Kidney epithelial cell (primary cell): ENCODE data around the gene DUS1L. TPM values are rescaled to one million over a fixed set of nuclear protein-coding genes. Genes with fewer than 3 reads are reported as not detected.
A peak's percentile ranks its signal among the peaks of the same experiment; 100 is the strongest.

Experiments
- DNase-seq: peaks from one replicate; pipeline ENCODE4 v3.0.0-alpha.2; 2010; ENCODE audit warnings: low read depth
- H3K27me3 ChIP-seq: 2 replicates; pipeline ENCODE4 v1.6.0; 2011; ENCODE audit warnings: low read length; ENCODE audit not compliant: control insufficient read depth, insufficient read depth
- H3K36me3 ChIP-seq: 2 replicates; pipeline ENCODE4 v1.5.1; 2011; ENCODE audit warnings: low read length; ENCODE audit not compliant: control insufficient read depth, insufficient read depth
- H3K4me3 ChIP-seq: 2 replicates; pipeline ENCODE4 v1.5.1; 2011; ENCODE audit warnings: low read depth, mild to moderate bottlenecking, control low read depth, low read length
- CTCF ChIP-seq: IDR thresholded peaks from 2 replicates; pipeline ENCODE4 v1.5.1; 2011; ENCODE audit warnings: mild to moderate bottlenecking, moderate library complexity, low read length, control low read depth, inconsistent platforms; ENCODE audit not compliant: insufficient read depth, poor library complexity, severe bottlenecking
- total RNA-seq: library from RNA; depleted of rRNA; stranded (reverse); fragments of >200 nt; gene quantifications from 2 replicates; pipeline ENCODE4 v1.2.3, GENCODE V29; 2015

The DUS1L gene
- total RNA-seq, 1 donor from 2014 or later: 147 TPM

GRCh38 chr17:82037092-82037888 is 28.3 kb downstream of the DUS1L start, which contains the start of gene DCXR:
DCXR (minus strand) TSS chr17:82037697; CDS start chr17:82037682, 15 bp downstream.
- no peaks in the 10 kb centered on the region for H3K36me3 ChIP-seq
- peak within 1 kb of the TSS; percentile 45 for H3K4me3 ChIP-seq
- peaks cover under 1% of the 10 kb centered on the region for H3K27me3 ChIP-seq
- DNase-seq: peak; percentile 87
- peak; percentile 49 for TF ChIP-seq CTCF

GRCh38 chr17:82036634-82037091 is 28.9 kb downstream of the DUS1L start:
- Histone ChIP-seq H3K36me3 (no peaks in the 10 kb centered on the region), H3K4me3 (peak overlapping the region; percentile 45), H3K27me3 (peaks cover 3% of the 10 kb centered on the region)
- DNase-seq: no peak
- TF ChIP-seq CTCF: no peak

- Histone ChIP-seq H3K36me3 (no peaks in the 10 kb centered on the region), H3K4me3 (no peak overlapping the region), H3K27me3 (peaks cover 3% of the 10 kb centered on the region)
- no peak for DNase-seq
- no peak for TF ChIP-seq CTCF
These were observed 29.5 kb downstream of the DUS1L start for GRCh38 chr17:82035956-82036633.

- Histone ChIP-seq H3K36me3 (no peaks in the 10 kb centered on the region), H3K4me3 (no peak overlapping the region), H3K27me3 (peaks cover 3% of the 10 kb centered on the region)
- no peak for TF ChIP-seq CTCF
- DNase-seq: no peak
These were observed 30.1 kb downstream of the DUS1L start for GRCh38 chr17:82035488-82035887.

GRCh38 chr17:82034371-82035011 is 31.1 kb downstream of the DUS1L start:
- DNase-seq: no peak
- no peaks in the 10 kb centered on the region for H3K36me3 ChIP-seq
- TF ChIP-seq CTCF: no peak
- no peak overlapping the region for H3K4me3 ChIP-seq
- peaks cover 3% of the 10 kb centered on the region for H3K27me3 ChIP-seq
